Fibroblast of lung (primary cell): Measurements from ENCODE around the gene ADGRE1. TPM values are rescaled to one million over a fixed set of nuclear protein-coding genes. Genes with fewer than 3 reads are reported as not detected.

Experiments used
- DNase-seq, 2 donors: peaks; one replicate each; pipeline versions ENCODE4 v3.0.0 to v3.0.0-alpha.2; 2010; ENCODE audit warnings: low read depth in 2 of 2
- H2AFZ ChIP-seq: 2 replicates; pipeline ENCODE4 v1.5.1; 2012; ENCODE audit warnings: low read length, control low read depth, inconsistent platforms
- H3K27ac ChIP-seq: 2 replicates; pipeline ENCODE4 v1.5.1; 2011; ENCODE audit warnings: low read length, control low read depth; ENCODE audit not compliant: insufficient read depth
- H3K27me3 ChIP-seq: 2 replicates; pipeline ENCODE4 v1.5.1; 2011; ENCODE audit warnings: mild to moderate bottlenecking, low read length; ENCODE audit not compliant: control insufficient read depth, insufficient read depth
- H3K36me3 ChIP-seq: 2 replicates; pipeline ENCODE4 v1.5.1; 2011; ENCODE audit warnings: low read length; ENCODE audit not compliant: control insufficient read depth, insufficient read depth
- H3K4me1 ChIP-seq: 2 replicates; pipeline ENCODE4 v1.5.1; 2011; ENCODE audit warnings: low read length; ENCODE audit not compliant: control insufficient read depth, insufficient read depth; ENCODE audit errors: extremely low read depth
- H3K4me2 ChIP-seq: 2 replicates; pipeline ENCODE4 v1.5.1; 2011; ENCODE audit warnings: low read length, control low read depth; ENCODE audit not compliant: insufficient read depth; ENCODE audit errors: extremely low read depth
- H3K4me3 ChIP-seq, 4 experiments: fragments of 200-600 bp in 1 of 4; sonication (generic) in 1 of 4; replicated peaks in 1 of 4; 2 replicates each; pipeline ENCODE4 v1.5.1; 2011 to 2016; ENCODE audit warnings: low read length in 4 of 4, low read depth in 3 of 4, mild to moderate bottlenecking in 3 of 4, control low read depth in 2 of 4, inconsistent platforms in 1 of 4, mixed read lengths in 1 of 4; ENCODE audit not compliant: insufficient read depth in 1 of 4; ENCODE audit errors: control extremely low read depth in 1 of 4
- H3K79me2 ChIP-seq: 2 replicates; pipeline ENCODE4 v1.5.1; 2012; ENCODE audit warnings: mild to moderate bottlenecking, low read length, inconsistent platforms; ENCODE audit not compliant: control insufficient read depth, insufficient read depth
- H3K9ac ChIP-seq: 2 replicates; pipeline ENCODE4 v1.5.1; 2011; ENCODE audit warnings: mild to moderate bottlenecking, low read length, control low read depth; ENCODE audit not compliant: insufficient read depth
- H3K9me3 ChIP-seq: 2 replicates; pipeline ENCODE4 v1.5.1; 2012; ENCODE audit warnings: low read depth, low read length; ENCODE audit not compliant: control insufficient read depth, insufficient read depth
- H4K20me1 ChIP-seq: 2 replicates; pipeline ENCODE4 v1.5.1; 2011; ENCODE audit warnings: low read length; ENCODE audit not compliant: control insufficient read depth, insufficient read depth; ENCODE audit errors: extremely low read depth
- EZH2 ChIP-seq: IDR thresholded peaks from 2 replicates; pipeline ENCODE4 v1.5.1; 2012; ENCODE audit warnings: low read length, control low read depth, mild to moderate bottlenecking; ENCODE audit errors: missing control alignments
- polyA plus RNA-seq, 2 donors: library from polyadenylated mRNA; depleted of rRNA in 1 of 2; stranded (reverse) in 1 of 2; unstranded in 1 of 2; fragments of >200 nt; gene quantifications; 2 replicates each; pipeline ENCODE4 v1.2.1, GENCODE V29; 2011 to 2012; ENCODE audit warnings: missing spikeins in 1 of 2
- total RNA-seq: library from RNA; depleted of rRNA; stranded (reverse); fragments of >200 nt; gene quantifications from 2 replicates; pipeline ENCODE4 v1.2.1, GENCODE V29; 2014
- TF ChIP-seq, protein P1 (sequence below), 2 donors: IDR thresholded peaks in 1 of 2; conservative IDR thresholded peaks in 1 of 2; 1 replicate in 1 of 2; 2 replicates in 1 of 2; pipeline ENCODE4 v1.5.1; 2011 to 2012; ENCODE audit warnings: low read length in 2 of 2, control low read depth in 1 of 2, inconsistent platforms in 1 of 2, low read depth in 1 of 2, mild to moderate bottlenecking in 1 of 2

The ADGRE1 gene
- total and polyA plus RNA-seq, 2 donors (not counting 1 experiment from before 2014, with no cell fraction given) = under 0.01 TPM; not detected in 1

DNA sequence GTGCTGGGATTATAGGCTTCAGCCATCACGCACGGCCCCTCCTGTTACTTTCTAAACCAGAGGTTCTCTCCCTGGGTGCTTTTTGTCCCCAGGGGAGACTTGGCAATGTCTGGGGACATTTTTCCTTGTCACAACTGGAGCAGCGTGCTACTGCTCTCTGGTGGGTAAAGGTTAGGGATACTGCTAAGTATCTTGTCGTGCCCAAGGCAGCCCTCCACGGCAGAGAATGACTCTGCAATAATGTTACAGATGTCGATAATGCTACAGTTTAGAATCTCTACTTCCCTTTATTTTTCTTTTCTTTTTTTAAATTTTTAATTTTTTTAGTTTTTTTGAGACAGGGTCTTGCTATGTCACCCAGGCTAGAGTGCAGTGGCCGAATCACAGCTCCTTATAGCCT is 38.0 kb downstream of the ADGRE1 start:
- H3K9me3 ChIP-seq = no peaks in the 10 kb centered on the region
- no peak overlapping the region for H2AFZ ChIP-seq
- no peak overlapping the region for H3K4me2 ChIP-seq
- no peaks in the 10 kb centered on the region for H3K4me1 ChIP-seq
- no peak overlapping the region for H3K27ac ChIP-seq
- no peak for DNase-seq
- H3K79me2 ChIP-seq = no peaks in the 10 kb centered on the region
- H3K27me3 ChIP-seq = no peaks in the 10 kb centered on the region
- no peaks in the 10 kb centered on the region for H4K20me1 ChIP-seq
- no peak overlapping the region for H3K9ac ChIP-seq
- H3K36me3 ChIP-seq = no peaks in the 10 kb centered on the region
- TF ChIP-seq EZH2 = no peak
- TF ChIP-seq, protein P1, sequence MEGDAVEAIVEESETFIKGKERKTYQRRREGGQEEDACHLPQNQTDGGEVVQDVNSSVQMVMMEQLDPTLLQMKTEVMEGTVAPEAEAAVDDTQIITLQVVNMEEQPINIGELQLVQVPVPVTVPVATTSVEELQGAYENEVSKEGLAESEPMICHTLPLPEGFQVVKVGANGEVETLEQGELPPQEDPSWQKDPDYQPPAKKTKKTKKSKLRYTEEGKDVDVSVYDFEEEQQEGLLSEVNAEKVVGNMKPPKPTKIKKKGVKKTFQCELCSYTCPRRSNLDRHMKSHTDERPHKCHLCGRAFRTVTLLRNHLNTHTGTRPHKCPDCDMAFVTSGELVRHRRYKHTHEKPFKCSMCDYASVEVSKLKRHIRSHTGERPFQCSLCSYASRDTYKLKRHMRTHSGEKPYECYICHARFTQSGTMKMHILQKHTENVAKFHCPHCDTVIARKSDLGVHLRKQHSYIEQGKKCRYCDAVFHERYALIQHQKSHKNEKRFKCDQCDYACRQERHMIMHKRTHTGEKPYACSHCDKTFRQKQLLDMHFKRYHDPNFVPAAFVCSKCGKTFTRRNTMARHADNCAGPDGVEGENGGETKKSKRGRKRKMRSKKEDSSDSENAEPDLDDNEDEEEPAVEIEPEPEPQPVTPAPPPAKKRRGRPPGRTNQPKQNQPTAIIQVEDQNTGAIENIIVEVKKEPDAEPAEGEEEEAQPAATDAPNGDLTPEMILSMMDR (conservative IDR thresholded peaks at IDR 0.05 in 1 of 2, IDR thresholded peaks at IDR 0.05 in 1 of 2; ENCODE audit: low read depth in 1 of 2, low read length in 2 of 2) = no peak
- no peak overlapping the region for H3K4me3 ChIP-seq

DNA sequence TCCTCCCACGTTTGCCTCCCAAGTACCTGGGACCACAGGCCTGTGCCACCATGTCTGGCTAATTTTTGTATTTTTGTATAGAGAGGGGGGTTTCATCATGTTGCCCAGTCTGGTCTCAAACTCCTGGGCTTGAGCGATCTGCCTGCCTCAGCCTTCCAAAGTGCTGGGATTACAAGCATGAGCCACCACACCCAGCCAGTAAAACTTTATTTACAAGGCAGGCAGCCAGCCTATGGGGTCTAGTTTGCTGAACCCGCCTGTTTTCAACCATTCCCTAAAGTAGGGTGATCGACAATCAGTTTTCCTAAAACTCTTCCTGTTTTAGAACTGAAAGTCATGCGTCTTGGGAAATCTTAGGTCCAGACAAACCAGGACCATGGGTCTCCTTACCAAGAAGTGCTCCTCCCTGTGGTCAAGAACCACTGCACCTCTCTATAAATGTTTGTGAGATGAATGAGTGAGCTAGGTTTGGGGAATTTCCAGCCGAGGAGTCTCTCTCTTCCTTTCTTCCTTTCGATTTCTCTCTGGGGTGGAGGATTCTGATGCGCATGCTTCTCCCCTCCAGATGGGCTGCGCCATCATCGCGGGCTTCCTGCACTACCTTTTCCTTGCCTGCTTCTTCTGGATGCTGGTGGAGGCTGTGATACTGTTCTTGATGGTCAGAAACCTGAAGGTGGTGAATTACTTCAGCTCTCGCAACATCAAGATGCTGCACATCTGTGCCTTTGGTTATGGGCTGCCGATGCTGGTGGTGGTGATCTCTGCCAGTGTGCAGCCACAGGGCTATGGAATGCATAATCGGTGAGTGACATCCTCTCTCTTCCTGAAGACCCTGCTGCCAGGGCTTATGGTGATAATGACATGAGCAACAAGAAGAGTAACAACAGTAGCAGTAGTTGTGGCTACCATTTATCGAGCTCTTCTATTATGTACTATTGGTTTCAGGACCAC is 38.7 kb downstream of the ADGRE1 start:
- no peaks in the 10 kb centered on the region for H3K9me3 ChIP-seq
- no peak overlapping the region for H3K4me3 ChIP-seq
- H3K4me2 ChIP-seq = no peak overlapping the region
- no peak overlapping the region for H3K9ac ChIP-seq
- H3K27ac ChIP-seq = no peak overlapping the region
- TF ChIP-seq, protein P1 (conservative IDR thresholded peaks at IDR 0.05 in 1 of 2, IDR thresholded peaks at IDR 0.05 in 1 of 2; ENCODE audit: low read depth in 1 of 2, low read length in 2 of 2) = no peak
- TF ChIP-seq EZH2 = no peak
- H3K27me3 ChIP-seq = no peaks in the 10 kb centered on the region
- no peak for DNase-seq
- no peaks in the 10 kb centered on the region for H3K79me2 ChIP-seq
- H4K20me1 ChIP-seq = no peaks in the 10 kb centered on the region
- no peaks in the 10 kb centered on the region for H3K36me3 ChIP-seq
- no peak overlapping the region for H2AFZ ChIP-seq
- H3K4me1 ChIP-seq = no peaks in the 10 kb centered on the region

DNA sequence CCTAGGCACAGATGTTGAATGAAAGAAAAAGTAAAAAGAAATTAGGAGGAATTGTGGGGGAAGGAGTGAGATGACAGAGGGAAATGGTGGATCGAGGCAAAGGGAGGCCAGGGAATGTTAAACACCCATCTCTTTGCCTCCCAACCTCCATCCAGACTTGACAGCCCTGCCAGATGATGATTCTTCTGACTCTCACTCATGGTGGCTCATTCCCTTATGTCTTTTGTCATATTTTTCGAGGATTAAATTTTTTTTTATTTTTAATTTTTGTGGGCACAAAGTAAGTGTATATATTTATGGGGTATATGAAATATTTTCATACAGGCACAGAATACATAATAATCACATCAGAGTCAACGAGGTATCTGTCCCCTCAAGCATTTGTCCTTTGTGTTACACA is 42.8 kb downstream of the ADGRE1 start:
- no peaks in the 10 kb centered on the region for H3K36me3 ChIP-seq
- TF ChIP-seq EZH2 = no peak
- TF ChIP-seq, protein P1 (conservative IDR thresholded peaks at IDR 0.05 in 1 of 2, IDR thresholded peaks at IDR 0.05 in 1 of 2; ENCODE audit: low read depth in 1 of 2, low read length in 2 of 2) = no peak
- H3K9ac ChIP-seq = no peak overlapping the region
- H4K20me1 ChIP-seq = no peaks in the 10 kb centered on the region
- H3K9me3 ChIP-seq = no peaks in the 10 kb centered on the region
- H3K27me3 ChIP-seq = no peaks in the 10 kb centered on the region
- H3K4me3 ChIP-seq = no peak overlapping the region
- no peak overlapping the region for H2AFZ ChIP-seq
- no peaks in the 10 kb centered on the region for H3K4me1 ChIP-seq
- H3K79me2 ChIP-seq = no peaks in the 10 kb centered on the region
- DNase-seq = no peak
- no peak overlapping the region for H3K27ac ChIP-seq
- no peak overlapping the region for H3K4me2 ChIP-seq
